ENCODE data around the gene TAF1D. TPM values are rescaled to one million over a fixed set of nuclear protein-coding genes. Genes with fewer than 3 reads are reported as not detected.
"Not testable (repeated sequence)": the region's sequence is repeated elsewhere in the genome, so short reads cannot be mapped to it uniquely, and the experiment has no call there.

TAF1D gene
- total RNA-seq, 1 donor from 2014 or later, result 151 TPM

- no peaks in the 10 kb centered on the region for H3K9me3 Mint-ChIP-seq
- no peak for TF ChIP-seq CTCF (conservative IDR thresholded peaks at IDR 0.05)
- H3K4me3 Mint-ChIP-seq, result no peak overlapping the region
- DNase-seq (ENCODE audit: low read depth, low spot score), result no peak
- H3K4me1 Mint-ChIP-seq, result no peaks in the 10 kb centered on the region
- peaks cover 9% of the 10 kb centered on the region for H3K36me3 Mint-ChIP-seq (ENCODE audit: low read depth)
- H3K27ac Mint-ChIP-seq (ENCODE audit: unreplicated experiment), result no peak overlapping the region
- no peaks in the 10 kb centered on the region for H3K27me3 Mint-ChIP-seq (ENCODE audit: low read depth)
Measured at GRCh38 chr11:93757301-93757700, 16.0 kb upstream of the TAF1D start.

GRCh38 chr11:93756748-93757147 lies 15.5 kb upstream of the TAF1D start:
- H3K4me3 Mint-ChIP-seq, result no peak overlapping the region
- H3K9me3 Mint-ChIP-seq, result no peaks in the 10 kb centered on the region
- TF ChIP-seq CTCF (conservative IDR thresholded peaks at IDR 0.05), result no peak
- DNase-seq (ENCODE audit: low read depth, low spot score), result no peak
- H3K4me1 Mint-ChIP-seq, result no peaks in the 10 kb centered on the region
- H3K27me3 Mint-ChIP-seq (ENCODE audit: low read depth), result no peaks in the 10 kb centered on the region
- peaks cover 9% of the 10 kb centered on the region for H3K36me3 Mint-ChIP-seq (ENCODE audit: low read depth)
- H3K27ac Mint-ChIP-seq (ENCODE audit: unreplicated experiment), result no peak overlapping the region

GRCh38 chr11:93753241-93753640 lies 11.9 kb upstream of the TAF1D start:
- no peak for DNase-seq (ENCODE audit: low read depth, low spot score)
- Mint-ChIP-seq H3K9me3 (no peaks in the 10 kb centered on the region), H3K4me1 (no peaks in the 10 kb centered on the region), H3K36me3 (ENCODE audit: low read depth) (no peaks in the 10 kb centered on the region), H3K27ac (ENCODE audit: unreplicated experiment) (no peak overlapping the region), H3K27me3 (ENCODE audit: low read depth) (no peaks in the 10 kb centered on the region), H3K4me3 (no peak overlapping the region)
- no peak for TF ChIP-seq CTCF (conservative IDR thresholded peaks at IDR 0.05)

GRCh38 chr11:93751001-93751400 lies 9.7 kb upstream of the TAF1D start:
- DNase-seq (ENCODE audit: low read depth, low spot score), result no peak
- Mint-ChIP-seq H3K9me3 (no peaks in the 10 kb centered on the region), H3K4me3 (no peak overlapping the region), H3K36me3 (ENCODE audit: low read depth) (no peaks in the 10 kb centered on the region), H3K4me1 (no peaks in the 10 kb centered on the region), H3K27ac (ENCODE audit: unreplicated experiment) (no peak overlapping the region), H3K27me3 (ENCODE audit: low read depth) (no peaks in the 10 kb centered on the region)
- no peak for TF ChIP-seq CTCF (conservative IDR thresholded peaks at IDR 0.05)

GRCh38 chr11:93747122-93747521 lies 5.8 kb upstream of the TAF1D start:
- H3K27ac Mint-ChIP-seq (ENCODE audit: unreplicated experiment), result no peak overlapping the region
- H3K9me3 Mint-ChIP-seq, result no peaks in the 10 kb centered on the region
- no peak for TF ChIP-seq CTCF (conservative IDR thresholded peaks at IDR 0.05)

GRCh38 chr11:93746101-93746500 lies 4.8 kb upstream of the TAF1D start:
- H3K4me1 Mint-ChIP-seq, result peaks cover 28% of the 10 kb centered on the region
- H3K4me3 Mint-ChIP-seq, result no peak overlapping the region
- H3K27me3 Mint-ChIP-seq (ENCODE audit: low read depth), result peaks cover 3% of the 10 kb centered on the region
- TF ChIP-seq CTCF (conservative IDR thresholded peaks at IDR 0.05), result no peak
- H3K9me3 Mint-ChIP-seq, result no peaks in the 10 kb centered on the region
- no peak for DNase-seq (ENCODE audit: low read depth, low spot score)
- H3K27ac Mint-ChIP-seq (ENCODE audit: unreplicated experiment), result no peak overlapping the region
- peaks cover 3% of the 10 kb centered on the region for H3K36me3 Mint-ChIP-seq (ENCODE audit: low read depth)

More at GRCh38 chr11:93747122-93747521, 5.8 kb upstream of the TAF1D start:
- DNase-seq (ENCODE audit: low read depth, low spot score), result no peak
- H3K27me3 Mint-ChIP-seq (ENCODE audit: low read depth), result no peaks in the 10 kb centered on the region
- no peak overlapping the region for H3K4me3 Mint-ChIP-seq
- H3K36me3 Mint-ChIP-seq (ENCODE audit: low read depth), result no peaks in the 10 kb centered on the region
- peaks cover 19% of the 10 kb centered on the region for H3K4me1 Mint-ChIP-seq

GRCh38 chr11:93745005-93745755 lies 3.9 kb upstream of the TAF1D start:
- H3K9me3 Mint-ChIP-seq; H3K36me3 Mint-ChIP-seq (ENCODE audit: low read depth); DNase-seq (ENCODE audit: low read depth, low spot score); H3K27me3 Mint-ChIP-seq (ENCODE audit: low read depth); H3K27ac Mint-ChIP-seq (ENCODE audit: unreplicated experiment): not testable (repeated sequence)
- Mint-ChIP-seq H3K4me3 (peak overlapping the region; percentile 65), H3K4me1 (peaks cover 28% of the 10 kb centered on the region)
